Motor neuron (in vitro differentiated cells): Measurements from ENCODE around the gene GPR3. TPM values are rescaled to one million over a fixed set of nuclear protein-coding genes. Genes with fewer than 3 reads are reported as not detected.
"Not testable (repeated sequence)": the region's sequence is repeated elsewhere in the genome, so short reads cannot be mapped to it uniquely, and the experiment has no call there.

Source experiments
- ATAC-seq, 8 experiments: fragments of 200-7000 bp; cut with Tn5 transposase; replicated peaks in 6 of 8; 2 replicates each; pipeline ENCODE4 v1.8.0; 2021; ENCODE audit warnings: mild to moderate bottlenecking in 8 of 8, moderate library complexity in 8 of 8
- H3K27ac ChIP-seq, 2 donors: fragments of 250-450 bp; sonication (Bioruptor Pico); 2 replicates each; pipeline ENCODE4 v1.9.0; 2021; ENCODE audit warnings: antibody characterized with exemption in 2 of 2, mild to moderate bottlenecking in 2 of 2, moderate library complexity in 1 of 2
- H3K4me1 ChIP-seq, 2 donors: fragments of 250-450 bp; sonication (Bioruptor Pico); replicated peaks in 1 of 2; 2 replicates each; pipeline ENCODE4 v1.6.1; 2021; ENCODE audit warnings: antibody characterized with exemption in 2 of 2, mild to moderate bottlenecking in 2 of 2, moderate library complexity in 1 of 2
- H3K4me3 ChIP-seq, 5 donors: fragments of 250-450 bp; sonication (Bioruptor Pico); 2 replicates each; pipeline ENCODE4 v1.9.0; 2021; ENCODE audit warnings: antibody characterized with exemption in 5 of 5, mild to moderate bottlenecking in 5 of 5, moderate library complexity in 4 of 5
- WGBS, 10 experiments: fragments of 450-650 bp; shearing (Covaris generic); methylation state at CpG; one replicate each; pipeline ENCODE4 v1.0.0; 2022; 5-methylcytosine and 5-hydroxymethylcytosine counted together
- in situ Hi-C, 9 experiments: fragments of 400-800 bp; cut with MboI; loops; one replicate each; pipeline ENCODE4 v1.15.0; 2021; ENCODE audit warnings: low sequenced_read_pairs in 9 of 9, low pct_unique_long_range_greater_than_20kb in 2 of 9; ENCODE audit not compliant: unreplicated experiment in 9 of 9
- total RNA-seq, 8 experiments: library from RNA; unstranded; fragments of 300-600 nt; gene quantifications; 2 replicates each; pipeline versions ENCODE4 v1.2.3 to v1.2.4, GENCODE V29; 2022

The GPR3 gene
- total RNA-seq, 8 experiments from 2014 or later: 0.56 to 4.0 (median 2.5) TPM

- no peak overlapping the region for H3K4me3 ChIP-seq
- H3K4me1 ChIP-seq: peaks cover 24 to 35% of the 10 kb centered on the region in 2 donors
- H3K27ac ChIP-seq: no peak overlapping the region
- in situ Hi-C loops: no loop called here
- 87 to 100% (median 100%) methylated on average over 2 of the region's 2 CpGs; no CpG with 5 or more reads in 3 of the 10 experiments for WGBS, 10 experiments
- no peak for ATAC-seq
Observed at GRCh38 chr1:27431601-27431940, 39.1 kb downstream of the GPR3 start.

DNA sequence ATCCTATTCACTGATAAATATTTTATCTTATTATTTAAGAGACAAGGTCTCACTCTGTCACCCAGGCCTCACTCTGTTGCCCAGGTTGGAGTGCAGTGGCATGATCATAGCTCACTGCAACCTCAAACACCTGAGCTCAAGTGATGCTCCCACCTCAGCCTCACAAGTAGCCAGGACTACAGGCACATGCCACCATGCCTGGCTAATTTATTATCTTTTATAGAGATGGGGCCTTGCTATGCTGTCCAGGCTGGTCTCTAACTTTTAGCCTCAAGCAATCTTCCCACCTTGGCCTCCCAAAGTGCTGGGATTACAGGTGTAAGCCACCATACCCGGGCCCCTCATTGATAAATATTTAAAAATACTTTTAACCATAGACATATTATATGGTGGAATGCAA lies 40.3 kb downstream of the GPR3 start:
- peaks cover 14 to 30% of the 10 kb centered on the region in 2 donors for H3K4me1 ChIP-seq
- in situ Hi-C loops, H3K27ac ChIP-seq: not testable (repeated sequence)

DNA sequence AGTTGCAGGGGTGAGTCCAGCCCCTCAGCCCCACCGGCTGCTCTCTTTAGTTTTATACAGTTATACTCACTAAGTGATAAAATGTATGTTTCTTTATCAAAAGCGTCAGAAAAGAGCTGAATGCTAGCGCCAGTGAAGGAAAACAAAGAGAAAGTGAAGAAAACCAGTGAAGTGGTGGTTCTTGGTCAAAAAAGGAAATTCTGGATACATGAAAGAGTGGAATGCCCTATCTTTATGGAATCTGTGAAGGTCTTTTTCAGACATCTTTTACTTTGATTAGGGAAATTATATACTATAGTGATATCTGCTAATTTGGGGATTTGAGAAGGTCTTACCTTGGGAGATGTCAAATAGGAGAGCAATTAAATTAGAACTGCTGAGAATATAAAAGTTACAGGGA lies 41.3 kb downstream of the GPR3 start:
- WGBS, 10 experiments: 87 to 100% (median 98%) methylated on average over 2 to 3 of the region's 3 CpGs
- Histone ChIP-seq H3K4me1 (peaks cover 4 to 24% of the 10 kb centered on the region in 2 donors), H3K4me3 (no peak overlapping the region), H3K27ac (no peak overlapping the region)
- no peak for ATAC-seq
- in situ Hi-C loops: no loop called here

More for the DNA sequence above, 40.3 kb downstream of the GPR3 start:
- 83 to 100% (median 100%) methylated on average over 1 of the region's 1 CpG; no CpG with 5 or more reads in 3 of the 10 experiments for WGBS, 10 experiments
- not testable (repeated sequence) for ATAC-seq, H3K4me3 ChIP-seq

- peak in 1 of 8 experiments; percentile 28 for ATAC-seq
- H3K4me1 ChIP-seq: peaks cover 3 to 15% of the 10 kb centered on the region in 2 donors
- H3K27ac ChIP-seq: no peak overlapping the region
- 0 to 86% (median 57%) methylated on average over 1 of the region's 2 CpGs; no CpG with 5 or more reads in 5 of the 10 experiments for WGBS, 10 experiments
- H3K4me3 ChIP-seq: no peak overlapping the region
- in situ Hi-C loops: no loop called here
Observed at GRCh38 chr1:27435566-27436203, 43.3 kb downstream of the GPR3 start.

- H3K4me3 ChIP-seq: no peak overlapping the region
- 0 to 100% (median 77%) methylated on average over 1 to 5 of the region's 5 CpGs; no CpG with 5 or more reads in 1 of the 10 experiments for WGBS, 10 experiments
- no peak overlapping the region for H3K27ac ChIP-seq
- H3K4me1 ChIP-seq: peaks cover 3 to 15% of the 10 kb centered on the region in 2 donors
- in situ Hi-C loops: no loop called here
- peak in 4 of 8 experiments; percentile 57 to 99 (median 95) for ATAC-seq
Observed at GRCh38 chr1:27436204-27437159, 44.1 kb downstream of the GPR3 start.

DNA sequence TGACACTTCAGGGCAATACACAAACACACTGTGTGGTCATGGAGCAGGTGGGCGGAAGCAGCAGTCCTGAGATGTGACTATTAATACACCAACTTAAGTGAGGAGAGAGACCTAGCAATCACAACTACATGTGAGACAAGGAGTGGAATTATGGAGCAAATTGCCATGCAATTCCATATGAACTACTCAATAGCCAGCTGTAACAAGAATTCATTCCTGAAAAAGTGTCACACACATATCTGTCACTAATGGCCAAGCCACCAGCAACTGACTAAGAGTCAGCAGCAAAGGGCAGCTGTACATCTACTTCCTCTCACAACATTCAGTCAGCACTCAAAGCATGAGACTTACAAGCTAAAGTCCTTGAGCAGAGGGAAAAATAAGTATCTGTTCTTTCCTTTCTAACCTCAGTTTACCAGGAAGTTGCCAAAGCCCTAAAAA lies 46.2 kb downstream of the GPR3 start:
- ATAC-seq: peak in 2 of 8 experiments; percentile 22 to 28
- WGBS, 10 experiments: 71 to 100% (median 100%) methylated on average over 1 of the region's 1 CpG; no CpG with 5 or more reads in 2 of the 10 experiments
- Histone ChIP-seq H3K27ac (no peak overlapping the region), H3K4me1 (peaks cover 3 to 15% of the 10 kb centered on the region in 2 donors), H3K4me3 (no peak overlapping the region)
- in situ Hi-C loops: no loop called here

DNA sequence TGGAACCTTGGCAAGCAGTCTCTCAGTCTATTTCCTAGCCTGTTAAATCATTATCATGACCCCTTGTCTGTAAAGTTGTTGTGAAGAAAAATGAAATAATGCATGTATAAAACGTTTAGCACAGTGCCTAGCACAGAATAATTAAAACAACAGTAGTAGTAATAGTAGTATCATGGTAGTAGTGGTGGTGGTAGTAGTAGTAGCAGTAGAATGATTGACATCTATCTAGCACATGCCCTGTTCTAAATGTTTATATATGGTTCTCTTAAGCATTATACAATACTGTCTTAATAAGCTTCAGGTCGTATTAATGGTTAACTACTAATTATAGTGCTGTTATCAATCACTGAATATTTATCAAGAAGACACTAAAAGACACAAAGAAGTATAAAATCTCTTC lies 46.7 kb downstream of the GPR3 start:
- ATAC-seq: no peak
- Histone ChIP-seq H3K27ac (no peak overlapping the region), H3K4me1 (peaks cover 3 to 15% of the 10 kb centered on the region in 2 donors), H3K4me3 (no peak overlapping the region)
- WGBS, 10 experiments: 0 to 72% (median 63%) methylated on average over 1 to 2 of the region's 2 CpGs; no CpG with 5 or more reads in 1 of the 10 experiments
- in situ Hi-C loops: no loop called here

GRCh38 chr1:27444632-27445031 lies 52.2 kb downstream of the GPR3 start:
- 14 to 92% (median 83%) methylated on average over 1 of the region's 1 CpG; no CpG with 5 or more reads in 2 of the 10 experiments for WGBS, 10 experiments
- no peak overlapping the region for H3K27ac ChIP-seq
- in situ Hi-C loops: no loop called here
- no peak for ATAC-seq
- peaks cover 9 to 11% of the 10 kb centered on the region in 2 donors for H3K4me1 ChIP-seq
- H3K4me3 ChIP-seq: no peak overlapping the region

Other genes with a start within 250 kb of the GPR3 start
- 10 to 100 TPM in 4 of 8 experiments, 1 to 10 TPM in 4; 4.2 to 39.5 (median 10.7) TPM for gene SLC9A1, start 237.5 kb upstream of the GPR3 start, total RNA-seq
- 10 to 100 TPM; 11.1 to 39.4 (median 27.8) TPM for gene WDTC1, start 158.0 kb upstream of the GPR3 start, total RNA-seq
- gene TMEM222, start 70.5 kb upstream of the GPR3 start, total RNA-seq: 10 to 100 TPM; 27.0 to 57.4 (median 38.0) TPM
- gene SYTL1, start 50.6 kb upstream of the GPR3 start, total RNA-seq: 10 to 100 TPM in 3 of 8 experiments, 1 to 10 TPM in 5; 1.2 to 21.5 (median 3.2) TPM
- gene MAP3K6, start 25.7 kb upstream of the GPR3 start, total RNA-seq: 10 to 100 TPM in 4 of 8 experiments, 1 to 10 TPM in 4; 3.8 to 17.0 (median 10.9) TPM
- 10 to 100 TPM in 1 of 8 experiments, 1 to 10 TPM in 4, under 1 TPM in 1, not detected in 2; 0.37 to 10.3 (median 2.3) TPM for gene FCN3, start 17.8 kb upstream of the GPR3 start, total RNA-seq
- 1 to 10 TPM in 1 of 8 experiments, under 1 TPM in 6, not detected in 1; 0.11 to 1.6 (median 0.54) TPM for gene CD164L2, start 9.3 kb upstream of the GPR3 start, total RNA-seq
- gene WASF2, start 97.5 kb downstream of the GPR3 start, total RNA-seq: 10 to 100 TPM; 11.8 to 38.3 (median 22.4) TPM
- gene AHDC1, start 211.5 kb downstream of the GPR3 start, total RNA-seq: 10 to 100 TPM in 7 of 8 experiments, 1 to 10 TPM in 1; 8.6 to 30.2 (median 14.4) TPM
- gene FGR, start 242.6 kb downstream of the GPR3 start, total RNA-seq: under 1 TPM in 5 of 8 experiments, not detected in 3; 0.08 to 0.71 (median 0.18) TPM